Esophagus squamous epithelium (tissue), 4 donors: ENCODE data around the gene URGCP.

Experiments
- CTCF ChIP-seq, 6 experiments: fragments of 450-650 bp in 4 of 6; fragments of 200-600 bp in 2 of 6; sonication (generic) in 2 of 6; IDR thresholded peaks; one replicate each; pipeline ENCODE4 v1.5.1; 2016 to 2019; ENCODE audit warnings: antibody characterized with exemption in 6 of 6, mild to moderate bottlenecking in 4 of 6, moderate library complexity in 4 of 6
- POLR2A ChIP-seq, 4 donors: fragments of 450-650 bp; IDR thresholded peaks; one replicate each; pipeline ENCODE4 v1.6.1; 2017; ENCODE audit warnings: antibody characterized with exemption in 4 of 4, mild to moderate bottlenecking in 4 of 4, moderate library complexity in 3 of 4

- TF ChIP-seq POLR2A (IDR thresholded peaks at IDR 0.05) (no peak), CTCF (IDR thresholded peaks at IDR 0.05) (no peak)
Observed at GRCh38 chr7:43876976-43877745, 29.2 kb downstream of the URGCP start.
